HG03565 (cell line): Measurements from ENCODE around the gene FAP.

Experiments
- ATAC-seq: cut with Tn5 transposase; IDR thresholded peaks from one replicate; pipeline ENCODE4 v1.9.1; 2021; ENCODE audit warnings: mild to moderate bottlenecking, moderate library complexity; ENCODE audit not compliant: unreplicated experiment

Gene FAP

GRCh38 chr2:162196638-162197037 lies 46.6 kb downstream of the FAP start:
- ATAC-seq = no peak

GRCh38 chr2:162188451-162188850 lies 54.8 kb downstream of the FAP start:
- ATAC-seq = no peak

- ATAC-seq = no peak
Measured at GRCh38 chr2:162185541-162186232, 57.6 kb downstream of the FAP start.

GRCh38 chr2:162184821-162185450 lies 58.3 kb downstream of the FAP start:
- ATAC-seq = no peak

GRCh38 chr2:162184359-162184758 lies 58.9 kb downstream of the FAP start:
- no peak for ATAC-seq

GRCh38 chr2:162182395-162182794 lies 60.9 kb downstream of the FAP start:
- no peak for ATAC-seq

- no peak for ATAC-seq
Measured at GRCh38 chr2:162177301-162177700, 65.9 kb downstream of the FAP start.

GRCh38 chr2:162175714-162176113 lies 67.5 kb downstream of the FAP start:
- no peak for ATAC-seq

GRCh38 chr2:162174746-162175145 lies 68.5 kb downstream of the FAP start:
- no peak for ATAC-seq

- ATAC-seq = no peak
Measured at GRCh38 chr2:162172802-162173370, 70.4 kb downstream of the FAP start.

- ATAC-seq = no peak
Measured at GRCh38 chr2:162166745-162167144, 76.5 kb downstream of the FAP start.

- ATAC-seq = no peak
Measured at GRCh38 chr2:162166174-162166573, 77.1 kb downstream of the FAP start.

GRCh38 chr2:162164802-162165201 lies 78.4 kb downstream of the FAP start:
- no peak for ATAC-seq

- no peak for ATAC-seq
Measured at GRCh38 chr2:162159446-162159845, 83.8 kb downstream of the FAP start.

GRCh38 chr2:162156149-162156548 lies 87.1 kb downstream of the FAP start:
- ATAC-seq = no peak

GRCh38 chr2:162155093-162155492 lies 88.2 kb downstream of the FAP start:
- ATAC-seq = no peak

- peak; percentile 98 for ATAC-seq
Measured at GRCh38 chr2:162153608-162154224, 89.5 kb downstream of the FAP start.

GRCh38 chr2:162152147-162152546 lies 91.1 kb downstream of the FAP start, which contains the start of gene GCG:
Gene GCG, minus strand, starts transcription at chr2:162152247. Its CDS starts 3,069 bp downstream, at chr2:162149178.
- ATAC-seq = no peak

GRCh38 chr2:162149940-162150339 lies 93.3 kb downstream of the FAP start:
- no peak for ATAC-seq

- ATAC-seq = no peak
Measured at GRCh38 chr2:162149466-162149865, 93.8 kb downstream of the FAP start.

- no peak for ATAC-seq
Measured at GRCh38 chr2:162148956-162149355, 94.3 kb downstream of the FAP start.

- ATAC-seq = no peak
Measured at GRCh38 chr2:162143969-162144368, 99.3 kb downstream of the FAP start.
